ENCODE measurements around the gene ASB1.

DNA sequence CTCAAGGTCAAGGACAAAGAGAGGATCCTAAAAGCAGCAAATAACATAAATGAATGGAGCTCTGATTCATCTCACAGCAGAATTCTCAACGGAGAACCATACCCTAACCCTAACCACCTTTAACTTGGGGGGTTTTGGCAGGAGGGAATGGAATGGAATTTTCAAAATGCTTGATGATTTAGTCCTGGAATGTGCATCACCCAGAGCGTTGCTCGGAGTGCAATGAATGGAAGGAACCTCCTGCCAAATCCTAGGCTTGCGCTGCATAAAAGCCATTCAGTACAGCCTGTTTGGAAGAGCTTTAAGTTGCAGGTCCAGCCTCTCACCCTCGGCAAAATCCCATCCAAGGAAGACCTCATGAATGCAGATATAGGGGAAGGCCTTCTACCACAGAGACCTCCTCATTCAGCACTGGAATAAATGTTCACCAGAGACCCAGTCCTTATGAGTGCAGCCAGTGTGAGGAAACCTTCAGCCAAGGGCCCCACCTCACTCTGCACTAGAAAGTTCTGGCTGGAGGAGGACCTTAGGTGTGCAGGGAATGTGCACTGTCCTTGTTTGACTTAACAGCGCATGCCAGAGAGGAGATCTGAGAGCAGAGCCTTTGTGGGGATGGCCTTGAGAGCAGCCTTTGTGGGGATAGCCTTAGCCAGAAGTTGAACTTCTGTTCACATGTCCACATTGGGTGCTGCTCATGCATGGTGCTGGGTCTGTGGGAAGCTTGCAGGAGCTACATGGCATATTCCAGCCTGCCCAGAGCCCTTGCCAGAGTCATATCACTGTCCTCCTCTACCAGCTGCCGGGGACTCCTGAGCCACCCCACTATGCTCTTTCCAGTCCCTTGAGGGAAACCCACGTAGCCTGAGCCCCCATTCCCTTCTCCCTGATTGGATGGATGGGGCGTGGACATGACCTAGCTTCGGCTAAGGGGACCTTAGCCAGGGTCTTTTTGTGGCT is 30.5 kb downstream of the ASB1 start:
- TF ChIP-seq, protein P1, sequence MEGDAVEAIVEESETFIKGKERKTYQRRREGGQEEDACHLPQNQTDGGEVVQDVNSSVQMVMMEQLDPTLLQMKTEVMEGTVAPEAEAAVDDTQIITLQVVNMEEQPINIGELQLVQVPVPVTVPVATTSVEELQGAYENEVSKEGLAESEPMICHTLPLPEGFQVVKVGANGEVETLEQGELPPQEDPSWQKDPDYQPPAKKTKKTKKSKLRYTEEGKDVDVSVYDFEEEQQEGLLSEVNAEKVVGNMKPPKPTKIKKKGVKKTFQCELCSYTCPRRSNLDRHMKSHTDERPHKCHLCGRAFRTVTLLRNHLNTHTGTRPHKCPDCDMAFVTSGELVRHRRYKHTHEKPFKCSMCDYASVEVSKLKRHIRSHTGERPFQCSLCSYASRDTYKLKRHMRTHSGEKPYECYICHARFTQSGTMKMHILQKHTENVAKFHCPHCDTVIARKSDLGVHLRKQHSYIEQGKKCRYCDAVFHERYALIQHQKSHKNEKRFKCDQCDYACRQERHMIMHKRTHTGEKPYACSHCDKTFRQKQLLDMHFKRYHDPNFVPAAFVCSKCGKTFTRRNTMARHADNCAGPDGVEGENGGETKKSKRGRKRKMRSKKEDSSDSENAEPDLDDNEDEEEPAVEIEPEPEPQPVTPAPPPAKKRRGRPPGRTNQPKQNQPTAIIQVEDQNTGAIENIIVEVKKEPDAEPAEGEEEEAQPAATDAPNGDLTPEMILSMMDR (IDR thresholded peaks at IDR 0.05; ENCODE audit: insufficient read depth, low read length, poor library complexity, severe bottlenecking) = no peak
- no peak for TF ChIP-seq EZH2phosphoT487 (conservative IDR thresholded peaks at IDR 0.05; ENCODE audit: low read length)

Data from SU-DHL-6 (cell line).